SU-DHL-6 (cell line): ENCODE results near the gene ANKS1B.

Source experiments
- EZH2phosphoT487 ChIP-seq: fragments of 200-600 bp; sonication (generic), shearing (Covaris generic); conservative IDR thresholded peaks from 2 replicates; pipeline ENCODE4 v1.6.1; 2018; ENCODE audit warnings: mild to moderate bottlenecking, antibody characterized with exemption, low read length, moderate library complexity, mixed read lengths
- TF ChIP-seq, protein P1 (sequence below): fragments of 200-600 bp; sonication (generic); IDR thresholded peaks from one replicate; pipeline ENCODE4 v1.5.1; 2017; ENCODE audit warnings: antibody characterized with exemption, mild to moderate bottlenecking, low read length, moderate library complexity; ENCODE audit not compliant: insufficient read depth, poor library complexity, severe bottlenecking

DNA sequence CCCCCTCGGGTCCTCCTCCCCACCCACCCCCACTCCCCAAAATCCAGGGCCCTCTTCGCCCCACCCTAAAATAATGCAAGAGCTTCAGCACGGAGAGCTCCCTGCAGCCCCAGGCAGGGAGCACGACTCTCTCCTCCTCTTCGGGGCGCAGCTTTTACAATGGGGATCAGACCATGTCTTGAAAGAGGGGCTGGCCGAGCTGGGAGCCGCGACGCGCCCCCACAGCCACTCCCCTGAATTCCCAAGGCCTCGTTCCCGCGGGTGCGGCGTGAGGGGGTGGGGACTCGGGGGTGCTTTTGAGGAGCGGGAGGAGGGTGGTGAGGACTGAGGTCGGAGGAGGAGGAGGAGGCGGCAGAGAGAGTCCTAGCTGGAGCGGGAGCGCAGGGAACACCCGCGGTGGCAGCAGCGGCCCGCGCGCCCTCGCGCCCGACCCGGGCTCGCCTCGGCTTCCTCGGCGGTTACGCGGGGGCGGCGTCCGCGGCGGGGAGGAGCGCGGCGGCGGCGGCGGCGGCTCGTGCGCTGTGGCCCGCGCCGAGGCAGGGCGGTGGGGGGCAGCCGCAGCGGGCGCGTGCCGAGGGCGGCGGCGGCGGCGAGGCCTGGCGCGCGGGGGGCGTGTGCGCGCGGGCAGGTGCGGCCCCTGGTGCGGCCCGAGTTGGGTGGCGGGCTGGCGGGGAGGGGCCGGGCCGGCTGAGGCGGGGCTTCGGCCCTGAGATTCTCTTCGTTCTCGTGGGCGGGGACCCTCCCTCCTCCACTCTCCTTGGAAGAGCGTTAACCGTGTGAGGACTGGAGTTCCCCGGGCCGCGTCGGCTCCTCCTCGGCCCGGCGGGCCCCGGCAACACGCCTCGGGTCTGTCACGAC is at the start of gene ANKS1B:
- TF ChIP-seq, protein P1, sequence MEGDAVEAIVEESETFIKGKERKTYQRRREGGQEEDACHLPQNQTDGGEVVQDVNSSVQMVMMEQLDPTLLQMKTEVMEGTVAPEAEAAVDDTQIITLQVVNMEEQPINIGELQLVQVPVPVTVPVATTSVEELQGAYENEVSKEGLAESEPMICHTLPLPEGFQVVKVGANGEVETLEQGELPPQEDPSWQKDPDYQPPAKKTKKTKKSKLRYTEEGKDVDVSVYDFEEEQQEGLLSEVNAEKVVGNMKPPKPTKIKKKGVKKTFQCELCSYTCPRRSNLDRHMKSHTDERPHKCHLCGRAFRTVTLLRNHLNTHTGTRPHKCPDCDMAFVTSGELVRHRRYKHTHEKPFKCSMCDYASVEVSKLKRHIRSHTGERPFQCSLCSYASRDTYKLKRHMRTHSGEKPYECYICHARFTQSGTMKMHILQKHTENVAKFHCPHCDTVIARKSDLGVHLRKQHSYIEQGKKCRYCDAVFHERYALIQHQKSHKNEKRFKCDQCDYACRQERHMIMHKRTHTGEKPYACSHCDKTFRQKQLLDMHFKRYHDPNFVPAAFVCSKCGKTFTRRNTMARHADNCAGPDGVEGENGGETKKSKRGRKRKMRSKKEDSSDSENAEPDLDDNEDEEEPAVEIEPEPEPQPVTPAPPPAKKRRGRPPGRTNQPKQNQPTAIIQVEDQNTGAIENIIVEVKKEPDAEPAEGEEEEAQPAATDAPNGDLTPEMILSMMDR: no peak
- TF ChIP-seq EZH2phosphoT487: no peak
